NT2/D1 (cell line): Measurements from ENCODE around the gene RPH3AL.

Experiments
- SUZ12 ChIP-seq: IDR thresholded peaks from 2 replicates; pipeline ENCODE4 v1.6.1; 2011; ENCODE audit not compliant: insufficient read length, insufficient read depth; ENCODE audit errors: extremely low read depth
- YY1 ChIP-seq: IDR thresholded peaks from 2 replicates; pipeline ENCODE4 v1.6.1; 2011; ENCODE audit not compliant: insufficient read length, insufficient read depth
- ZNF274 ChIP-seq: IDR thresholded peaks from 2 replicates; pipeline ENCODE4 v1.6.1; 2011; ENCODE audit warnings: mild to moderate bottlenecking, low read depth, low read length

- TF ChIP-seq ZNF274 (no peak), SUZ12 (no peak), YY1 (no peak)
These were observed 12.5 kb downstream of the RPH3AL start for GRCh38 chr17:340074-340473.
